GM21447 (cell line): ENCODE measurements around the gene ATP1A1.
A peak's percentile ranks its signal among the peaks of the same experiment; 100 is the strongest.

ENCODE experiments used
- ATAC-seq: cut with Tn5 transposase; IDR thresholded peaks from one replicate; pipeline ENCODE4 v1.9.1; 2021; ENCODE audit not compliant: unreplicated experiment

The ATP1A1 gene

GRCh38 chr1:116412480-116412798 lies 39.4 kb downstream of the ATP1A1 start:
- ATAC-seq: no peak

- ATAC-seq: no peak
Observed at GRCh38 chr1:116412898-116413297, 39.9 kb downstream of the ATP1A1 start.

- ATAC-seq: no peak
Observed at GRCh38 chr1:116413414-116413813, 40.4 kb downstream of the ATP1A1 start.

- no peak for ATAC-seq
Observed at GRCh38 chr1:116414364-116414763, 41.3 kb downstream of the ATP1A1 start.

- no peak for ATAC-seq
Observed at GRCh38 chr1:116415200-116415698, 42.2 kb downstream of the ATP1A1 start.

- ATAC-seq: no peak
Observed at GRCh38 chr1:116415699-116416533, 42.9 kb downstream of the ATP1A1 start.

- ATAC-seq: no peak
Observed at GRCh38 chr1:116416854-116417513, 43.9 kb downstream of the ATP1A1 start.

GRCh38 chr1:116417678-116418077 lies 44.6 kb downstream of the ATP1A1 start:
- ATAC-seq: no peak

GRCh38 chr1:116418091-116418830 lies 45.2 kb downstream of the ATP1A1 start:
- ATAC-seq: peak; percentile 86

GRCh38 chr1:116420417-116421200 lies 47.6 kb downstream of the ATP1A1 start:
- no peak for ATAC-seq

- no peak for ATAC-seq
Observed at GRCh38 chr1:116424438-116424837, 51.4 kb downstream of the ATP1A1 start.

GRCh38 chr1:116424863-116425262 lies 51.8 kb downstream of the ATP1A1 start:
- no peak for ATAC-seq

GRCh38 chr1:116425987-116426386 lies 52.9 kb downstream of the ATP1A1 start:
- ATAC-seq: no peak

GRCh38 chr1:116426401-116426800 lies 53.4 kb downstream of the ATP1A1 start:
- ATAC-seq: no peak

- no peak for ATAC-seq
Observed at GRCh38 chr1:116428576-116428975, 55.5 kb downstream of the ATP1A1 start.

- ATAC-seq: no peak
Observed at GRCh38 chr1:116429821-116430374, 56.9 kb downstream of the ATP1A1 start.

- no peak for ATAC-seq
Observed at GRCh38 chr1:116431870-116432500, 58.9 kb downstream of the ATP1A1 start.

- no peak for ATAC-seq
Observed at GRCh38 chr1:116432655-116433265, 59.7 kb downstream of the ATP1A1 start.
